ENCODE data around the gene KISS1R.

Gene KISS1R

GRCh38 chr19:943551-944170 lies 26.5 kb downstream of the KISS1R start:
- no peak overlapping the region for H3K4me3 ChIP-seq (ENCODE audit: low read depth, low read length)
- no peak for TF ChIP-seq CTCF (IDR thresholded peaks at IDR 0.05; ENCODE audit: borderline replicate concordance, insufficient read depth, low read depth, low read length)

- TF ChIP-seq CTCF (IDR thresholded peaks at IDR 0.05; ENCODE audit: borderline replicate concordance, insufficient read depth, low read depth, low read length), result no peak
- H3K4me3 ChIP-seq (ENCODE audit: low read depth, low read length), result no peak overlapping the region
Observed at GRCh38 chr19:944171-944567, 27.0 kb downstream of the KISS1R start.

GRCh38 chr19:944663-945241 lies 27.6 kb downstream of the KISS1R start:
- H3K4me3 ChIP-seq (ENCODE audit: low read depth, low read length), result no peak overlapping the region
- no peak for TF ChIP-seq CTCF (IDR thresholded peaks at IDR 0.05; ENCODE audit: borderline replicate concordance, insufficient read depth, low read depth, low read length)

- TF ChIP-seq CTCF (IDR thresholded peaks at IDR 0.05; ENCODE audit: borderline replicate concordance, insufficient read depth, low read depth, low read length), result no peak
- no peak overlapping the region for H3K4me3 ChIP-seq (ENCODE audit: low read depth, low read length)
Observed at GRCh38 chr19:945401-946252, 28.5 kb downstream of the KISS1R start.

- peak overlapping the region; percentile 47 for H3K4me3 ChIP-seq (ENCODE audit: low read depth, low read length)
Observed at GRCh38 chr19:947090-947706, 30.1 kb downstream of the KISS1R start.

More at GRCh38 chr19:947090-947706, 30.1 kb downstream of the KISS1R start:
- TF ChIP-seq CTCF (IDR thresholded peaks at IDR 0.05; ENCODE audit: borderline replicate concordance, insufficient read depth, low read depth, low read length), result no peak

All from GM12875 (cell line).